Measurements from ENCODE around the gene METTL25.

The METTL25 gene

DNA sequence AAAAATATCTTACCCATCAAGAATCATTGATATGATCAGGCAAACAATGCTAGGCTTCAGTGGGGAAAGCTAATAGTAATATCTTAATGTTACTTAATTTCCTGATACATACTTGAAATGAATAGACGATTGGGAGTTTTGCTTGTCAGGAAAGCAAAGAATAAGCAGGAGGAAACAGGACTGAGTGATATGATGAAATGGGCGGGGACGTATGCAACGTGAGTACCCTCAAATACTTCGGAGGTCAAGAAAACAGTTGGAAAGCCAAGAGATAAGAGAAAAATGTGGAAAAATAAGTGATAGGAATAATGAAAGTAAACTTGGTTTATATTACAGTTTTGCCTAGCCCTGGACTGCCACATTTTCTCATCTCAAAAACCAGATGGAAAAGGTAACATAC, 49.2 kb downstream of the METTL25 start:
- DNase-seq: no peak

DNA sequence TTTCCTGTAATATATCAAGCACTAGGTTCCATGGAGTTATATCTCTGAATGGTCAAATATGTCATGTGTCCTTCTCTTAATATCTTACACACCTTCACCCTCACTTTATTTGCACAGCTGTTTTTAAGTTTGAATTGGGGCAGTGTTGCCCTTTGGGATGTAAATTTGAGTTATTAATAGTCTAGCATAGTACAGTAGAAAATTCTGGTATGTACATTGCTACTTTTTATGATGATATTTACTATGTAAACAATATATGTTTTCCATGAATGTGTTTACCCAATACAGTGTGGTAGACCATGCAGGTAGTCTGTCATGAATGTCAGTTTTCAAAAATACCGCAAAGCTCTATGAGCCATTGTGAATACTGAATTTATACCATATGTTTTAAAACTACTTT, 50.5 kb downstream of the METTL25 start:
- no peak for DNase-seq

DNA sequence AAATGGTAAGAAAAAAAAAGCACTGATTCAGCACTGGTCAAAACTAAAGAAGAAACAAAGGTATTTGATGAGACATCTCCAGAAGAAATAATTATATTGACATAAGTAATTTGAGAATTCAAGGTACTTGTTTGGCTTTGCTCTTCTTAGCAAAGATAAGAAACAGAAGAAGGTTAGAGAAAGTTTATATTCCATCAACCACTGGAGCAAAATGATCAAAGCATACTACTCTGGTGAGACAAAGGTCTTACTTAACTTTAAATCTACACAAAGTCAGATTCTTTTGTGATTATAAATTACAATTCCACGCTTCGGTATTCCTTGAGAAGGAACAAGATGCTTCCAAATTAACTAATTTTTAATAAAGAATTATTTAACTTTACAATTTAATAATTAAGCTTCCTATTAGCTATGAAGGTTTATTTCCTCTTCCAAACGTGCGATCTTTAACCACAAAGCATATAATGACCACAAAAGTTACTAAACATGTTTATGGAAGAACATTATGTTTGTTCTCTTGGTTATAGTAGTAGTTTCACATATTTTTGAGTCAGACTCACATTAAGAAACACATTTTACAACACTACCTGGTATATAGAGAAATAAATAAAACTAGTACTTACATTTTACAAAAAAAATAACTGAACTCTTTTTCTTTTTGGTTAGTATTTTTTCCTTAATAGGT, 53.4 kb downstream of the METTL25 start:
- peak; percentile 41 for DNase-seq

DNA sequence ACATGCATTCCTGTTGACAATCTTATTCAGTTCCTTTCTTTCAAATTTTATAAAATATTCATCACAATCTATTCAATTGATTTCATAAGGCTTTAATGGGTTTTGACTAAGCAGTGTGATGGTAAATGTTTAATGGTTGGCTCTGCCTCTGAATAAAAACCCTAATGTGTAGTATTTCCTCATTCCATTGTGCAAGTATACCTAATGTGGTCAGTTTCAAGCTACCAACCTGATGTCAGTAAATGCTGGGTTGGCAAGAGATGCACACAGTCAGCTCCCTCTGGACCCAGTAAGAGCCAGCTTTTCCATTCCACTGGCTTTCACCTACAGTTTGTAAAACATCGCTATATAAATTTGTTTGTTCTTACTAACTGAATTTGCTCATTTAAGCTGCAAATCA, 53.9 kb downstream of the METTL25 start:
- no peak for DNase-seq

DNA sequence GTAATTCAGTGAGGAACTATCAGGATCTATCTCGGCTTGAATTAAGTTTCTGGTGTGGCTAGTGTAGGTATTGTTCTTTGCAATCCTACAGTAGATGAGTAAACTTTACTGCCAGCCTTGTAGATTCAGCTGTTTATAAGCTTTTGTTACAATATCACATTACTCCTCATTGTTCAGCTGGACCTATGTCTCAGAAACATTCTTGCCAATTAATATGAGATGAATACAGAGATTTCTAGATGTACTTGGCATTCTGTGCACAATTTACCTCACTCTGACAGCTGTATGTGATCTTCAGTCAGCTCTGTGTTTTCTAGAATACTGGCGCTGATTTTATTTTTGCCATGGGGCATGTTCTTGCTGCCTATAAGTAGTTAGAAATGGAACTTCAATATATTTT, 55.7 kb downstream of the METTL25 start:
- DNase-seq: no peak

DNA sequence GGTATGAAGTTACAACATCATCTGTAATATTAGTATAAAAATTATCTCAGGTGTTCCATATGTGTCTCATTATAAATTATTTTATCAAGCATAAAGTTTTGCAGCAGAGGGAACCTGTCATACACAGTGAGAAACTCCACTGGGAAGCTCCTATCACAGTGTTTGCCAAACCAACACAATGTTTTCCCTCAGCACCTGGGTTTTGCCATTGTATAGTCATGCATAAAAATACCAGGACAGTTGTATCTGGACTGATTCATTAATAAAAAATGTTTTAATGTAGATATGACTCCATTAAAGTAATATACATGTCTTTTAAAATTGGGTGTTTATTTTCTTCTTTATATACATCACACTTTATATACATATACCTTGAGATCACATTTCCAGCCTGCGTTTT, 56.6 kb downstream of the METTL25 start:
- DNase-seq: peak; percentile 46

DNA sequence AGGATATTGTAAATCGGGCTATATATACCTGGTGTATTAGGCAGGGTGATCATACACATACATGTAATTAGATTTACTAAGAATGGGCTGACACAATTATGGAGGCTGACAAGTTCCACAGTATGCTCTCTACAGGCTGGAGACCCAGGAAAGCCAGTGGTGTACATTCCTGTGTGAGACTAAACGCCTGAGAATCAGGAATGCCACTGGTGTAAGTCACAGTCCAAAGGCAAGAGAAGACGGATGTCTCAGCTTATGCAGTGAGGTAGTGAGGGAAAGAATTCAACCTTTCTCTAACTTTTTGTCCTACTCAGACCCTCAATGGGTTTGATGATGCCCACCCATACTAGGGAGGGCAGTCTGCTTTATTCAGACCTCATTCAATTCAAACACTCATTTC, 57.1 kb downstream of the METTL25 start:
- DNase-seq: peak; percentile 46

DNA sequence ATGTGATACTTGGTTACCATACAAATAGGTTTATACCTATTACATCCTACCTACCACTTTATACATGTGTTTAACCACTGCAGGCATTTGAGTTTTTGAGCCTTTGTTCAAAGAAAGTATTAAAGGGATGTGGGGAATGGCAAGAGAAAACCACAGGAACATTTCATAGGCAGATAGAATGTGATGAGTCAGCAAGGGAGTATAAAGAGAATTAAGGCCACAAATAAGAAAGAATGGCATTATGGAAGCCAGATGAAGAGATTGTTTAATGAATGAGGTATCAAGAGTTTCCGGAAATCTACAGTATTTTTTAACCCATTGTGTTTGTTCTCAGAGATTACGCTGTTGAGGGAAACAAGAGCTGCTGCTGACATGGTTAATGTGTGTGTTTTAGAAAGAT, 66.9 kb downstream of the METTL25 start:
- peak; percentile 53 for DNase-seq

DNA sequence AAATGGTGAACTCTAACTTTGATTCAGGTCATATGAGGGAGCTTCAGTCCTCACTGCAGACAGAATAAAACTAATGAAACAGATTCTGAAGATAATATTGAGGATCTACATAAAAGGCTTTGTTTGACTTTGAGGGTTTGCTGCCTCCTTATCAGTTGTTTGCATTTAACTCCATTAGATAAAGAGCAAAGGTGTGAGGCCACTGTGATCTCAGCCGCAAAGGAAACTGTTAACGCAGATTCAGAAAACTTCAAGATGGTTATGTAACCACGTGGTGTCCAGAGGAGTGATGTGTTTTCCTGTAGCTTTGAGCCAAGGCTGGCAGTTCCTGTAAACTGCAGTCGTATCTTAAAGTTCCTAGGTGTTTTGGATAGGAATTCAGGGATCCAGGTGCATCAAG, 67.8 kb downstream of the METTL25 start:
- DNase-seq: no peak

DNA sequence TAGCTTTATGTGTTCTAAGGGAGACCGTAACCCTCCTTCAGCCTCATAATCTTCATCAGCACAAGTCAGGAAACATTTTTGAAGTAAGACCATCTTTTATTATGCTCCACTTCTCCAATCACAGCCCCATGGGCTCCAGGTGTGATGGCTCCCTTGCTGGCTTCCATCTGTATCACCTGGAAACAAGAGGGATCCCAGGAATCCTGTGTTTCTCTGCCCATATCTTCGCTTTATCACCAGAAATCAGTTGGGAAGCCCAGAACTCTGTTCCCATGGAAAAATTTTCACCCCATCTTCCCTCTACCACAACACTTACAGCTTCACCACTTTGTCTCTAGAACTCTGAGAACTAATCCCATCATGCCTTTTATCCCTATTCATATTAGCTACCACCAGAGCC, 68.3 kb downstream of the METTL25 start:
- no peak for DNase-seq

DNA sequence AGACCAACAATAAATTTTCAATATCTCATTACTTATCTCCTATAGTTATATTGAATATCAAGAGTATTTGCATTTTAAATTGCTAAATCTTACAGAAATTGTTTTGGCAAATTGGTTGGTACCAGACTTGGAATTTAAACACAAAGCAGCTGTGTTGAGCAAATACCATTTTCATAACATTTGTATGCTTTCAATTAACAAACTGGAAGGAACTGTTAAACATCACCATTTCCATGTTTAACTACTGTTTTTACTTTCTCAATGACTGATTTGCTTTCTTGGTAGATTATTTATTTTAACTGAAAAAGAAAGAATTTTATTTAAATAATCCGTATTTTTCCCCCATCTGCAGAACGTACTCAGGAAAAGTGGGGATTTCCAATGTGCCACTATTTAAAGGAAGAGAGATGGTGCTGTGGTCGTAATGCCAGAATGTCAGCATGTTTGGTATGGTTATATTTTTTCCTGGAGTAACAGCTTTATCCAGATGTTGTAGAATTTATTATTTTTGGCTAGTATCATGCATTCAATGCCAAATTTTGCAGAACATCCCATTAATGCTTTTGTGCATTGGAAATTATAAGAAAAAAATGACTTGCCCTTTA, 72.3 kb downstream of the METTL25 start:
- DNase-seq: no peak

DNA sequence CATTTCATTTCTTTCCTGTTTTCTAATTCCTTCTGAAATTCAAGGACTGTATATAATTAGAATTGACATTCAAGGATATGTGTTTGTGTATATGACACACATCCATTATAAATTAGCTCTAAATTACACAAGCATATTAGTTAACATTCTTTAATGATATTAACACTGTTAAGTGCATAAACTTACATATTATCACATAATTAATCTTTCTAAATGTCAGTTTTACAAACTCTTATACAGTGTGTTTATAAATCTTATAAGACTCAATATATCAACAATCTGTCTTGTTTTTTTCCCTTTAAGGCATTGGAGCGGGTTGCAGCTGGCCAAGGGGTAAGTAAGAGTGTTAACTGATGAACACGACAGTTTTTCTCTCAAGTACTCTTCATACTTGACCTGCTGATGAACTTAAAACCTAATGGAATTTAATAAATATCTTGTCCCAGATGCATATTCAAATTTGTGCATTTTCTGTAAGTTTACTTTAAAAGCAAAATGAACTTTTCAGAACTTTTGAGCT, 76.1 kb downstream of the METTL25 start:
- DNase-seq: no peak

DNA sequence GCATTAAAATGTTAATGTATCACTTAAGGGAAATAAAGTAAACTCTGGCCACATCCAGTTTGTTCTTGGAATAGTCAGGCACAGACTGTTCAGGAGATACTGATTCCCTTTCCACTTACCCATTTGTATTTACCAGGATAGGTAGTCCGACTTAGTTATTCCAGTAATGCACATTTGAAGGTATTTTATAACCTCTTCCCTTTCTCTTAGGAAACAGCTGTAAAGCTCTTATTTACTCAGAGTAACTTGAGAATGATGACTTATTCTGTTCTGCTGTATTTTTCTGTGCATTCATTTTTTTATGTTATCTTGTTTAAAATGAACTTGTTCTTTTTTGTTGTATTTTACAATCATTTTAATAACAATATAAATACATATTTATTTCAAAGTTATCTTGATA, 78.0 kb downstream of the METTL25 start:
- DNase-seq: no peak

DNA sequence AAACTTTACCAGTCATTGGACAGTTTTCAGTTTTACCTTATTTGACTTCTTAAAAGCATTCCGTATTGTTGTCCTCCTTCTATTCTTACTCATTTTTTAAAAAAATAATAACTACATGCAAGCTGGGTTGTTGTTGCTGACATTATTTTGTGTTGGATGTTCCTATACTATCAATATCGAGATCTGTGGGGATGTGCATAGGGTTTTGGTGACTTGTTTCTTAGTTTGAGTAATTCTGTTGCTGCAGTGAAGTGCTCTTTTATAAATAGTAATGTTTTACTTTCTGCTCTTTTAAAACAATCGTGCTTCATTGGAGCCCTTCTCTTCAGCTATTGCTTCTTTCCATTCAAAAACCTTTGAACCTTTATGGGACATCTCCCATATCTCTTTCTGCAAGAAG, 79.4 kb downstream of the METTL25 start:
- DNase-seq: no peak

DNA sequence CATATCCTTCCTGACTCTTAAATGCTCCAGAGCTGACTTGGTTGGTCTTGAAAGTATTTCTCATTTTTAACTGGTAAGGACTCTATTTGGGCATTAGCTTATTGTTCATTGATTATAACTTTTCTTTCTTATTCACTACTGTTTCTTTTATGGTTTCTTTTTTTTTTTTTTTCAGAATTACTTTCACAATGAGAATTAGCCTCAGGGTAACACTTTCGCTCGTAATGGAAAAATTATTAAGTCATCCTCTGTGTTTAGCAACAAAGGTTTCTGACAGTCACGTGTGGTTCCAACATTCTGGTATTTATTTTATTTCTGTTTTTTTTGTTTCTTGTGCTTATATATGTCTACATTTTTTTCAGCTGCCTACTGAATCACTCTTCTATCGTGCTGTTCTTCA, 80.0 kb downstream of the METTL25 start:
- no peak for DNase-seq

DNA sequence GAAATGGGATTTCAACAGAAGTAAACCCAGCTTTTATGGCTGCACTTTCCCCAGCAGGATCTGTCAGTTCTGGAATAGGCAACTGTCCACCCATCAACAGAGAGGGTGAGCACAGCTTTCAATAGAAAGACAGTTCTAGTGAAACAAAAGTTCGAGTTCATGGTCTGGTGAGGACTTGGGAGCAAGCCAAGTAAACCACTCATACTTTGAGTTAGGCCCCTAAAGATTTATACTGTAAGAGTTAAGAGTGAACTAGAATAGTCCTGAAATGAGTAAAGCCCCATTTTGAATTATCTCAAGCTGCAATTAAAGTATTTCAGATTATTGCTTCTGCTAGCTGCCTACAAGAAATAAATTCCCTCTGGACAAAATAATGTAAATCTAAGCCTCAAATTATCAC, 82.6 kb downstream of the METTL25 start:
- no peak for DNase-seq

DNA sequence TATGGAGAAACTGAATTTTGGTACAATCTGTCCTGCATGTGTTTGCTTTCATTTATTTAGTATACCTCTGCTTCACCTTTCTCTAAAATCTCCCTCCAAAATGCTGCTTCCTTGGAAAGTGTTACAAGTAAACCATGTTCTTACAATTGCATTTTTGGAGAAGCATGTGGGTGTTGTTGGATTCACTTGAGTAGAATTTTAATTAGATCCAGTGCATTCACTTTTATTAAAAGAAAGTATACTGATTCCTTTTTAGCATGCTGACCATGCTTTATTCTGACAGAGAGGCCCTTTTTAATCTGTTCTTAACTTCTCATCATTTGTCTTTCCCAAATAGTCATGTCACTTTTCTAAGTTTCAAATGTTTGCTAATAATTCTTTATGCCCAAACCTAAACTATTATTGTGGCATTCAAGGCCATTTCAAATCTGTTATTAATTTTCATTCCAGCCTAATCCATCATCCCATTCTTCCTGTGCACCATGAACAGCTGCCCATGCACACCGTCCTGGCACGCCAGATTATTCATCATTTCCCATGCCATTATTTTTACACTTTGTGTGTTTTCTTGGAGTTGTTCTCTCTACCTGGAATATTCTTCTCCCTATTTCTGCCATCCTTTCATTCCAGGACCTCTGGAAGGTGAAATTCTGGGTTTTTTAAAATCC, 90.7 kb downstream of the METTL25 start:
- DNase-seq: no peak

DNA sequence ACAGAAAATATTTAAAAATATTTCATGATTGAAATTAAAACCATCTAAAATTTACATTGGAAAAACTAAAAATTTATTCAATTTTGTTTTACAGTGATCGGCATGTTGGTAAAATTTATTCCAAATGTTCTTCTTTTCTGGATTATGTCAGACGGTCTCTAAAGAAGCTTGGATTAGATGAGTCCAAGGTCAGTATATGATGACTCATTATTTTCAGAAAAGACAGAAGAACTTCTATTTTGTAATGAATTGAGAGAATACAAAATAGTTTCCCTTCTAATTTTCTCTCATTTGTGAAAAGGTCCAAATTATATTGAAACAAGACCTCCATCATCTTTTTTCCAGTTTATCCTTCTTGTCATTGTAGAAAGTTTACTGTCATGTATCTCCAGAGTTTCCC, 98.3 kb downstream of the METTL25 start:
- no peak for DNase-seq

DNA sequence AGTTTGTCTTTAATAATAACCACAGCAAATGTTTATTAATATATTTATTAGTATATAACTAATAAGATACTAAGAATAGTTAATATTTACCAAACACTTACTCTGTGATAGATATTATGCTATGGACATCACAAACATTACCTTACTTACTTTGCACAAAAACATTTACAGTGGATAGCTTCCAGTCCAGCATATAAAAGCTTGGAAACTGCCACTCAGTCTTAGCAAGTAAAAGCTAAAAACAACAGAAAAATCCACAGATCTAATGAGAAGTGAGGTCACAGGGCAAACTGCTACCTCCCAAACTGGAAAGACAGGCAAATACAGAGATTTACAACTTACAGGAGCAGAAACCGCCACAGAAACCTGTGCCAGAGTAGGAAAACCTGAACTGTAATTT, 99.8 kb downstream of the METTL25 start:
- DNase-seq: no peak

DNA sequence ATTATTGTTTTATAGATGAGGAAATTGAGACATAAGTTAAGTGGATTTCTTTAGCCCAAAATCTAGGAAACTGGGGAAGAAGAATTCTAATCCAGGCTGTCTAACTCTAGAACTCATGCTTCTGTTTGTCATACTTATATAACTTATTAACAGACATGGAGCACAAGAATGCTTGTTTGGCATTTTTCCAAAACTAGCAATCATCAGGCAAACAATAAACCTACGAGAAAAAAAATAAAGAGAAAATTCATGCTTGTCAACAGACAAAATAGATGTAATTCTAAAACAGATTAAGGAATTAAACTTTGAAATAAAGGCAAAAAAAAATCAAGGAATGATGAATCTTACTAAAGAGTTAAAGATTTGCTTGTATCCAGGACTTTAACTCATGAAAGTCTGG, 103.1 kb downstream of the METTL25 start:
- peak; percentile 64 for DNase-seq

DNA sequence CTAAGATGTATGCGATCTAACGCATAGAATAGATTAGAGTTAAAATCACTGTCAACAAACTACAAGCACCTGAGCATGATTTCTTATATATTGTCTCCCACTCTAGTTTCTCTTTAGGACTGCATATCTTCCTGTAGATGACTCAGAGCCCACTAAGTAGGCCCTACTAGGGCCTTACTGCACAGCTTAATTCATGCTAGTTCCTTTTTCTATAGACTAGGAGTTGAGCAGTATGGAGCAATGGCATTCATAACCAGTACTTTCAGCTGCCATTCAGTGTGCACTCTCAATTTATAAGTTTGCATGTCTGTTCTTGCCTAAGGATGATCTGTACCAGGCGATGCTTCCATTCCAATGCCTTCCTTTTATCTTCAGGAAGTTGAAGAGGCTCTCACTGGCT, 103.5 kb downstream of the METTL25 start:
- no peak for DNase-seq

DNA sequence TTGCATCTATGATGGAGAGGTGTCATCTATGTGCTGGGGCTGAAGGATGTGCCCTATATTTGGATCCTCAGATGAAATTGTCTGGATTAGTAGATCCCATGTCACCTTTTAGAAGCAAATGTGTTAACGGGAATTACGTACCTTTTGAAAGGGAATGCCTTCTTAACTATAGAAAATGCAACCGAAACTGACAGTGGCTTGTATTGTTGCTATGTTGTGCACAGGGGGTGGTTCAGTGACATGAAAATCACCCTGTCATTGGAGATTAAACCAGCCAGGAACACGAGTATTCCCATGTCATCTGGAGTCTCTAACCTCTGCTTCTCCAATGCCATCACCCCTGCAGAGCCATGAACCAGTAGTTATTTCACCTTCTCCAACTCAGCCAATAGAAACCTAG, 110.2 kb downstream of the METTL25 start:
- DNase-seq: no peak

DNA sequence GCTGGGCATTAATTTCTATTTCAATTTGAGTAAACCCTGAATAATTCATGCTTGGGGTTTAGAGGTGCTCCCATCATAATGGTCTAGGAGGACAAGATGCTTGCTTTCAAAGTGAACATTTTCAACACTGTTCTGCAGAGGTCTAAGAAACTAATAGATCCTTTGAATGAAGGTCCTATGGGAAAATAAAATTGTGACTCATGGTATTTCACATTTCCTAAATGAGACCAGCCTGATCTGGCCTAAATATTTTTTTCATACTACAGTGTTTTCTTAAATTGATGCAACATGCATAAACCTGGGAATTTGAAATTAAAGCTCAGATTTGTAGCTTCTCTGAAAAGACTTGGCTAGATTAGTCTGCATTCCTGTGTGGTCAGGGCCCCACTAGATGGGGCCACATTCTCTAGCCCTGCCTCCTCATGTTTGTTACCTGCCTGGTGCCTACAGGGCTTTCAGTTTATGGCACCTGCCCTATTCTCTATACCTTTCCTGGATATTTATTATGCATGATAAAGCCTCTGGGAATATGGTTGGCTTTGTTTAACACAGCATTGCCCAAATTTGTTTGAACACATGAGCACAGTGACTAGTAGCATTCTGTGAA, 112.7 kb downstream of the METTL25 start:
- DNase-seq: no peak
